SKM-1 (cell line): Measurements from ENCODE around the gene CCR9.
A peak's percentile ranks its signal among the peaks of the same experiment; 100 is the strongest.
"Not testable (repeated sequence)": the region's sequence is repeated elsewhere in the genome, so short reads cannot be mapped to it uniquely, and the experiment has no call there.

Experiments
- DNase-seq: peaks from one replicate; lab custom pipeline; 2025; ENCODE audit not compliant: unreplicated experiment; lab: John Stamatoyannopoulos, UW

Gene CCR9

GRCh38 chr3:45885979-45886705 is at the start of gene CCR9:
TSS of gene CCR9 (plus strand) at chr3:45886543. CDS start at chr3:45894934, 8,391 bp downstream.
- no peak for DNase-seq

GRCh38 chr3:45838466-45838865 is 47.9 kb upstream of the CCR9 start:
- no peak for DNase-seq

GRCh38 chr3:45841420-45841756 is 45.0 kb upstream of the CCR9 start:
- DNase-seq: peak; percentile 13

- peak; percentile 96 for DNase-seq
Measured at GRCh38 chr3:45841757-45842491, 44.4 kb upstream of the CCR9 start, which contains the start of gene LZTFL1. TSS of gene LZTFL1 (minus strand) at chr3:45842119. CDS start at chr3:45841991, 128 bp downstream.

- no peak for DNase-seq
Measured at GRCh38 chr3:45842851-45843625, 43.3 kb upstream of the CCR9 start.

- DNase-seq: no peak
Measured at GRCh38 chr3:45844616-45845015, 41.7 kb upstream of the CCR9 start.

- no peak for DNase-seq
Measured at GRCh38 chr3:45848392-45848791, 38.0 kb upstream of the CCR9 start.

GRCh38 chr3:45852828-45853227 is 33.5 kb upstream of the CCR9 start:
- no peak for DNase-seq

- not testable (repeated sequence) for DNase-seq
Measured at GRCh38 chr3:45856323-45856722, 30.0 kb upstream of the CCR9 start.

GRCh38 chr3:45857024-45857423 is 29.3 kb upstream of the CCR9 start:
- not testable (repeated sequence) for DNase-seq

GRCh38 chr3:45858809-45859543 is 27.4 kb upstream of the CCR9 start:
- DNase-seq: no peak

- no peak for DNase-seq
Measured at GRCh38 chr3:45860481-45860880, 25.9 kb upstream of the CCR9 start.

GRCh38 chr3:45861043-45861719 is 25.2 kb upstream of the CCR9 start:
- no peak for DNase-seq

- DNase-seq: no peak
Measured at GRCh38 chr3:45864760-45865519, 21.4 kb upstream of the CCR9 start.

- no peak for DNase-seq
Measured at GRCh38 chr3:45865563-45865962, 20.8 kb upstream of the CCR9 start.

GRCh38 chr3:45868213-45868612 is 18.1 kb upstream of the CCR9 start:
- DNase-seq: no peak

GRCh38 chr3:45868650-45869049 is 17.7 kb upstream of the CCR9 start:
- no peak for DNase-seq

- no peak for DNase-seq
Measured at GRCh38 chr3:45869638-45870037, 16.7 kb upstream of the CCR9 start.

- no peak for DNase-seq
Measured at GRCh38 chr3:45870099-45870498, 16.2 kb upstream of the CCR9 start.

GRCh38 chr3:45871780-45872179 is 14.6 kb upstream of the CCR9 start:
- DNase-seq: no peak
